Stimulated activated naive CD4-positive, alpha-beta T cell (primary cell): ENCODE measurements around the gene ACSS3.
"Not testable (repeated sequence)": the region's sequence is repeated elsewhere in the genome, so short reads cannot be mapped to it uniquely, and the experiment has no call there.

Experiments
- DNase-seq, 6 experiments: peaks; one replicate each; lab custom pipeline; 2025; lab: John Stamatoyannopoulos, UW

Gene ACSS3

GRCh38 chr12:81094718-81095360 is 17.0 kb downstream of the ACSS3 start:
- no peak for DNase-seq

- no peak for DNase-seq
These were observed 17.8 kb downstream of the ACSS3 start for GRCh38 chr12:81095501-81096232.

GRCh38 chr12:81105687-81106086 is 27.8 kb downstream of the ACSS3 start:
- DNase-seq = no peak

GRCh38 chr12:81114226-81114625 is 36.3 kb downstream of the ACSS3 start:
- DNase-seq = no peak

- not testable (repeated sequence) for DNase-seq
These were observed 41.2 kb downstream of the ACSS3 start for GRCh38 chr12:81119069-81119468.

GRCh38 chr12:81120961-81121360 is 43.1 kb downstream of the ACSS3 start:
- no peak for DNase-seq

GRCh38 chr12:81123611-81124010 is 45.7 kb downstream of the ACSS3 start:
- DNase-seq = no peak

- no peak for DNase-seq
These were observed 47.8 kb downstream of the ACSS3 start for GRCh38 chr12:81125691-81126090.

GRCh38 chr12:81128930-81129554 is 51.2 kb downstream of the ACSS3 start:
- no peak for DNase-seq

- no peak for DNase-seq
These were observed 58.6 kb downstream of the ACSS3 start for GRCh38 chr12:81136519-81136918.

GRCh38 chr12:81137801-81138200 is 59.9 kb downstream of the ACSS3 start:
- no peak for DNase-seq

GRCh38 chr12:81141217-81141616 is 63.3 kb downstream of the ACSS3 start:
- no peak for DNase-seq

GRCh38 chr12:81143057-81143456 is 65.2 kb downstream of the ACSS3 start:
- DNase-seq = no peak

GRCh38 chr12:81146228-81147225 is 68.6 kb downstream of the ACSS3 start:
- DNase-seq = no peak

GRCh38 chr12:81147292-81147919 is 69.5 kb downstream of the ACSS3 start:
- DNase-seq = no peak

- no peak for DNase-seq
These were observed 72.5 kb downstream of the ACSS3 start for GRCh38 chr12:81150382-81150781.

GRCh38 chr12:81159856-81160255 is 82.0 kb downstream of the ACSS3 start:
- DNase-seq = no peak

- no peak for DNase-seq
These were observed 83.8 kb downstream of the ACSS3 start for GRCh38 chr12:81161680-81162079.

GRCh38 chr12:81162391-81163136 is 84.7 kb downstream of the ACSS3 start:
- no peak for DNase-seq

- DNase-seq = no peak
These were observed 86.9 kb downstream of the ACSS3 start for GRCh38 chr12:81164827-81165226.

- no peak for DNase-seq
These were observed 88.9 kb downstream of the ACSS3 start for GRCh38 chr12:81166790-81167189.
